Body of pancreas (tissue), 4 donors: ENCODE results near the gene PEAK1.

Experiments
- CTCF ChIP-seq, 7 experiments: fragments of 450-650 bp in 4 of 7; fragments of 200-600 bp in 3 of 7; sonication (generic) in 3 of 7; IDR thresholded peaks; one replicate each; pipeline ENCODE4 v1.5.1; 2016 to 2019; ENCODE audit warnings: antibody characterized with exemption in 7 of 7
- POLR2A ChIP-seq, 3 donors: fragments of 450-650 bp; IDR thresholded peaks; one replicate each; pipeline ENCODE4 v1.6.1; 2016; ENCODE audit warnings: antibody characterized with exemption in 3 of 3, mild to moderate bottlenecking in 2 of 3

GRCh38 chr15:77057685-77058084 is 362.2 kb downstream of the PEAK1 start:
- no peak for TF ChIP-seq CTCF (IDR thresholded peaks at IDR 0.05)
- TF ChIP-seq POLR2A (IDR thresholded peaks at IDR 0.05): no peak
